IMR-90 (cell line): Measurements from ENCODE around the gene TNFAIP8. TPM values are rescaled to one million over a fixed set of nuclear protein-coding genes. Genes with fewer than 3 reads are reported as not detected.

Source experiments
- ATAC-seq: fragments of 200-7000 bp; cut with Tn5 transposase; 2 replicates; pipeline ENCODE4 v1.9.1; 2020; ENCODE audit warnings: low read depth, mild to moderate bottlenecking, moderate library complexity
- BruUV-seq: library from RNA; stranded (reverse); fragments of 400-500 nt; replicated peaks from 2 replicates; lab custom pipeline; 2021; lab: Mats Ljungman, UMichigan
- CTCF ChIA-PET: fragments of 300-600 bp; formaldehyde crosslinking; extraction: SDS; loops from one replicate; lab custom pipeline; 2021; ENCODE audit warnings: antibody characterized with exemption; lab: Yijun Ruan, JAX
- POLR2A ChIA-PET: fragments of 300-600 bp; sonication (Branson Sonifier 250); formaldehyde crosslinking; loops from one replicate; lab custom pipeline; 2022; ENCODE audit warnings: antibody characterized with exemption; ENCODE audit not compliant: unreplicated experiment; lab: Charles Lee
- DNase-seq: peaks from one replicate; pipeline ENCODE4 v3.0.0; 2013
- H2AFZ ChIP-seq: replicated peaks from 2 replicates; pipeline ENCODE3; 2013; ENCODE audit warnings: low read length, mild to moderate bottlenecking; ENCODE audit not compliant: poor library complexity
- H2AK5ac ChIP-seq: 2 replicates; pipeline ENCODE4 v1.6.1; 2013; ENCODE audit warnings: low read depth, low read length, inconsistent platforms
- H2AK9ac ChIP-seq: replicated peaks from 2 replicates; pipeline ENCODE3; 2013; ENCODE audit warnings: mild to moderate bottlenecking, low read depth, low read length, moderate library complexity; ENCODE audit not compliant: poor library complexity
- H2BK120ac ChIP-seq: 2 replicates; pipeline ENCODE4 v1.6.1; 2013; ENCODE audit warnings: low read depth, low read length, inconsistent platforms
- H2BK15ac ChIP-seq: 3 replicates; pipeline ENCODE4 v1.6.1; 2013; ENCODE audit warnings: low read depth, low read length, inconsistent platforms
- H2BK20ac ChIP-seq: 2 replicates; pipeline ENCODE4 v1.6.1; 2013; ENCODE audit warnings: low read depth, mild to moderate bottlenecking, inconsistent platforms, low read length, moderate library complexity
- H2BK5ac ChIP-seq: 2 replicates; pipeline ENCODE4 v1.6.1; 2013; ENCODE audit warnings: mild to moderate bottlenecking, low read depth, low read length, inconsistent platforms; ENCODE audit not compliant: poor library complexity, severe bottlenecking
- H3K14ac ChIP-seq: replicated peaks from 2 replicates; pipeline ENCODE4 v1.6.1; 2013; ENCODE audit warnings: low read depth, low read length, inconsistent platforms
- H3K18ac ChIP-seq: 2 replicates; pipeline ENCODE4 v1.6.1; 2013; ENCODE audit warnings: low read depth, low read length, control low read depth
- H3K23ac ChIP-seq: 2 replicates; pipeline ENCODE4 v1.6.1; 2013; ENCODE audit warnings: low read depth, low read length, inconsistent platforms
- H3K27ac ChIP-seq: 2 replicates; pipeline ENCODE4 v1.5.1; 2013; ENCODE audit warnings: mild to moderate bottlenecking, control low read depth, low read length; ENCODE audit not compliant: insufficient read depth
- H3K27me3 ChIP-seq: 2 replicates; pipeline ENCODE4 v1.6.1; 2013; ENCODE audit warnings: low read length; ENCODE audit not compliant: control insufficient read depth, insufficient read depth
- H3K36me3 ChIP-seq: 2 replicates; pipeline ENCODE4 v1.6.1; 2013; ENCODE audit warnings: low read length, mixed read lengths; ENCODE audit not compliant: control insufficient read depth, insufficient read depth
- H3K4ac ChIP-seq: 2 replicates; pipeline ENCODE4 v1.6.1; 2013; ENCODE audit warnings: low read depth, low read length, inconsistent platforms
- H3K4me1 ChIP-seq: 2 replicates; pipeline ENCODE4 v1.6.1; 2013; ENCODE audit warnings: low read length, mixed read lengths; ENCODE audit not compliant: control insufficient read depth, insufficient read depth
- H3K4me2 ChIP-seq: 2 replicates; pipeline ENCODE4 v1.6.1; 2013; ENCODE audit warnings: low read depth, mild to moderate bottlenecking, control low read depth, low read length, moderate library complexity
- H3K4me3 ChIP-seq: 2 replicates; pipeline ENCODE4 v1.5.1; 2013; ENCODE audit warnings: low read depth, mild to moderate bottlenecking, control low read depth, low read length, moderate library complexity; ENCODE audit not compliant: insufficient read depth
- H3K56ac ChIP-seq: 2 replicates; pipeline ENCODE4 v1.6.1; 2013; ENCODE audit warnings: low read length, inconsistent platforms; ENCODE audit not compliant: insufficient read depth; ENCODE audit errors: extremely low read depth
- H3K79me1 ChIP-seq, 2 experiments: 2 replicates each; pipeline ENCODE4 v1.6.1; 2013; ENCODE audit warnings: low read length in 2 of 2, inconsistent platforms in 1 of 2, low read depth in 1 of 2
- H3K9ac ChIP-seq: 2 replicates; pipeline ENCODE4 v1.6.1; 2013; ENCODE audit warnings: low read depth, low read length, control low read depth
- H3K9me1 ChIP-seq: 2 replicates; pipeline ENCODE4 v1.6.1; 2013; ENCODE audit warnings: low read length, inconsistent platforms; ENCODE audit not compliant: insufficient read depth
- H3K9me3 ChIP-seq: 2 replicates; pipeline ENCODE4 v1.6.1; 2013; ENCODE audit warnings: low read length; ENCODE audit not compliant: control insufficient read depth, insufficient read depth
- H4K20me1 ChIP-seq: 2 replicates; pipeline ENCODE4 v1.6.1; 2013; ENCODE audit warnings: low read length, inconsistent platforms; ENCODE audit not compliant: insufficient read depth
- H4K5ac ChIP-seq: 2 replicates; pipeline ENCODE4 v1.6.1; 2013; ENCODE audit warnings: mild to moderate bottlenecking, low read depth, low read length, control low read depth
- H4K8ac ChIP-seq, 2 experiments: 2 replicates each; pipeline ENCODE4 v1.6.1; 2013; ENCODE audit warnings: low read depth in 2 of 2, low read length in 2 of 2, control low read depth in 1 of 2, inconsistent platforms in 1 of 2
- H4K91ac ChIP-seq: 2 replicates; pipeline ENCODE4 v1.6.1; 2013; ENCODE audit warnings: low read depth, low read length, inconsistent platforms; ENCODE audit not compliant: insufficient read depth
- CTCF ChIP-seq: conservative IDR thresholded peaks from 2 replicates; pipeline ENCODE4 v1.5.1; 2012; ENCODE audit warnings: mild to moderate bottlenecking, low read depth, low read length, improper control_type of control experiment
- ELK1 ChIP-seq: fragments of 150-350 bp; IDR thresholded peaks from 2 replicates; pipeline ENCODE4 v1.6.1; 2016; ENCODE audit warnings: low read depth, mild to moderate bottlenecking, low read length, moderate library complexity, borderline replicate concordance
- FOS ChIP-seq: fragments of 150-350 bp; IDR thresholded peaks from 2 replicates; pipeline ENCODE4 v1.6.1; 2016; ENCODE audit warnings: low read depth, low read length
- POLR2A ChIP-seq: IDR thresholded peaks from 2 replicates; pipeline ENCODE4 v1.6.1; 2012; ENCODE audit warnings: mild to moderate bottlenecking, low read depth, low read length
- WGBS, 2 experiments: methylation state at CpG; one replicate each; pipeline versions ENCODE4 v1.1.5 to v1.1.7; 2013; ENCODE audit warnings: missing lambda C conversion rate in 2 of 2; ENCODE audit not compliant: insufficient read length in 1 of 2; ENCODE audit errors: extremely low coverage in 2 of 2; 5-methylcytosine and 5-hydroxymethylcytosine counted together
- dilution Hi-C: fragments of 300-500 bp; cut with HindIII; formaldehyde crosslinking; loops from one replicate; pipeline ENCODE4 v1.14.3; 2018; ENCODE audit warnings: low sequenced_read_pairs; ENCODE audit not compliant: unreplicated experiment
- in situ Hi-C: fragments of 300-500 bp; cut with MboI; formaldehyde crosslinking; loops from 3 replicates; pipeline ENCODE4 v1.14.3; 2019; ENCODE audit warnings: low sequenced_read_pairs, inconsistent platforms, mixed read lengths
- intact Hi-C: fragments of 100-400 bp; cut with micrococcal nuclease; formaldehyde crosslinking; loops from 2 replicates; pipeline ENCODE4 v1.10.0; 2022
- polyA plus RNA-seq, 3 experiments: library from polyadenylated mRNA; depleted of rRNA; stranded (reverse); fragments of >200 nt; gene quantifications; 2 replicates each; pipeline ENCODE4 v1.2.3, GENCODE V29; 2012; ENCODE audit warnings: low replicate concordance in 1 of 3
- total RNA-seq: library from RNA; depleted of rRNA; stranded (reverse); fragments of >200 nt; gene quantifications from 2 replicates; pipeline ENCODE4 v1.2.3, GENCODE V29; 2012

Gene TNFAIP8
- total and polyA plus RNA-seq, 2 of the 4 experiments (the other 2 are of a cell fraction): 20.3 to 29.9 TPM

GRCh38 chr5:119333421-119333851 is 22.4 kb upstream of the TNFAIP8 start:
- Histone ChIP-seq H3K27ac (no peak overlapping the region), H3K9ac (no peak overlapping the region), H2BK5ac (peak overlapping the region; percentile 20), H3K9me1 (peaks cover 17% of the 10 kb centered on the region), H3K23ac (no peak overlapping the region), H4K8ac (no peak overlapping the region; a peak in 1 of 4 replicates), H3K56ac (no peak overlapping the region), H3K18ac (no peak overlapping the region; the same call in 1 of the 2 replicates), H2BK20ac (no peak overlapping the region), H4K20me1 (0 out of 2 replicates have a peak, but pooled peaks cover 3% of the 10 kb centered on the region), H2BK15ac (no peak overlapping the region), H2BK120ac (no peak overlapping the region), H2AFZ (no peak overlapping the region), H3K9me3 (no peaks in the 10 kb centered on the region), H3K4me1 (peaks cover 16% of the 10 kb centered on the region), H3K4me2 (peak overlapping the region; percentile 9; the same call in 1 of the 2 replicates), H3K14ac (peak overlapping the region; percentile 34), H2AK5ac (no peak overlapping the region), H3K4ac (no peak overlapping the region), H3K4me3 (no peak overlapping the region), H3K36me3 (no peaks in the 10 kb centered on the region), H4K5ac (no peak overlapping the region), H2AK9ac (no peak overlapping the region), H3K27me3 (no peaks in the 10 kb centered on the region), H4K91ac (no peak overlapping the region), H3K79me1 (peaks cover 0 to 33% of the 10 kb centered on the region in 2 experiments; a peak in 3 of 4 replicates)
- intact Hi-C loops (no loop called here), in situ Hi-C loops (no loop called here), dilution Hi-C loops (no loop called here)
- ATAC-seq (no peak), DNase-seq (peak; percentile 21)
- WGBS, 2 experiments: 33% methylated on average over 1 of the region's 5 CpGs; no CpG with 5 or more reads in 1 of the 2 experiments
- ChIA-PET CTCF (interaction anchor here (1.0 to 1.8 kb wide), 2 partner anchors 18 to 78 kb away, joined by 3 to 7 read pairs; no protein-coding TSS in a partner anchor), POLR2A (no interaction called here)
- TF ChIP-seq ELK1 (no peak), CTCF (no peak), POLR2A (no peak), FOS (no peak)
- no TSS peak for BruUV-seq
